A549 treated with Mapracorat at 1 μM for 4 hours (cell line): ENCODE measurements around the gene EFCAB13. TPM values are rescaled to one million over a fixed set of nuclear protein-coding genes. Genes with fewer than 3 reads are reported as not detected.

Source experiments
- total RNA-seq: library from RNA; stranded (reverse); fragments of 200-300 nt; extraction: Qiagen RNA extraction; gene quantifications from 5 replicates; pipeline ENCODE4 v1.2.3, GENCODE V29; 2022

Gene EFCAB13
- 1.8 to 3.2 TPM (median 1.9 TPM) in 5 replicates for total RNA-seq

GRCh38 chr17:47323382-47324223 is at the start of gene EFCAB13:
Gene EFCAB13 (plus strand): TSS chr17:47323955. CDS start chr17:47328354, 4,399 bp downstream.

Other genes starting within 250 kb of the EFCAB13 start
- gene CDC27, start 134.7 kb upstream of the EFCAB13 start, total RNA-seq: 61.6 to 83.9 TPM (median 79.1 TPM) in 5 replicates
- gene MYL4, start 114.6 kb upstream of the EFCAB13 start, total RNA-seq: 0.29 to 0.39 TPM (median 0.31 TPM) in 4 of 5 replicates, not detected in the other
- gene ITGB3, start 70.1 kb upstream of the EFCAB13 start, total RNA-seq: 2.2 to 5.5 TPM (median 4.4 TPM) in 5 replicates
- gene NPEPPS, start 207.2 kb downstream of the EFCAB13 start, total RNA-seq: 51.6 to 66.8 TPM (median 62.3 TPM) in 5 replicates